BLaER1 (cell line): ENCODE measurements around the gene DNAJB13.

Source experiments
- H3K27ac ChIP-seq: shearing (Covaris generic); formaldehyde crosslinking; 2 replicates; pipeline ENCODE4 v1.8.1; 2022
- H3K27me3 ChIP-seq: shearing (Covaris generic); formaldehyde crosslinking; 2 replicates; pipeline ENCODE4 v1.8.1; 2022
- H3K36me3 ChIP-seq: shearing (Covaris generic); formaldehyde crosslinking; 2 replicates; pipeline ENCODE4 v1.8.1; 2022
- H3K4me1 ChIP-seq: shearing (Covaris generic); formaldehyde crosslinking; 2 replicates; pipeline ENCODE4 v1.8.1; 2022
- H3K4me2 ChIP-seq: shearing (Covaris generic); formaldehyde crosslinking; 2 replicates; pipeline ENCODE4 v1.8.1; 2022
- H3K4me3 ChIP-seq: shearing (Covaris generic); formaldehyde crosslinking; 2 replicates; pipeline ENCODE4 v1.8.1; 2022
- H3K9ac ChIP-seq: shearing (Covaris generic); formaldehyde crosslinking; 2 replicates; pipeline ENCODE4 v1.8.1; 2022
- H3K9me3 ChIP-seq: shearing (Covaris generic); formaldehyde crosslinking; 2 replicates; pipeline ENCODE4 v1.8.1; 2022
- H4K20me1 ChIP-seq: shearing (Covaris generic); formaldehyde crosslinking; 2 replicates; pipeline ENCODE4 v1.8.1; 2022
- Cebpa-rat ChIP-seq: shearing (Covaris generic); IDR thresholded peaks from 2 replicates; pipeline ENCODE4 v1.8.1; 2022

DNAJB13 gene

GRCh38 chr11:73974604-73975478 lies 24.0 kb downstream of the DNAJB13 start:
- no peak for TF ChIP-seq Cebpa-rat
- Histone ChIP-seq H3K4me3 (no peak overlapping the region), H3K9me3 (no peaks in the 10 kb centered on the region), H3K9ac (no peak overlapping the region), H3K4me2 (peak overlapping the region; percentile 61), H3K4me1 (peaks cover 54% of the 10 kb centered on the region), H3K27ac (no peak overlapping the region), H3K36me3 (peaks cover 80% of the 10 kb centered on the region), H3K27me3 (no peaks in the 10 kb centered on the region), H4K20me1 (peaks cover 38% of the 10 kb centered on the region)

- H3K27me3 ChIP-seq: no peaks in the 10 kb centered on the region
- H3K36me3 ChIP-seq: peaks cover 82% of the 10 kb centered on the region
- H3K4me3 ChIP-seq: no peak overlapping the region
- peaks cover 38% of the 10 kb centered on the region for H4K20me1 ChIP-seq
- H3K27ac ChIP-seq: no peak overlapping the region
- TF ChIP-seq Cebpa-rat: no peak
- no peak overlapping the region for H3K9ac ChIP-seq
- peak overlapping the region; percentile 61; the same call in 1 of the 2 replicates for H3K4me2 ChIP-seq
- H3K4me1 ChIP-seq: peaks cover 60% of the 10 kb centered on the region
- no peaks in the 10 kb centered on the region for H3K9me3 ChIP-seq
Measured at GRCh38 chr11:73975479-73975757, 24.6 kb downstream of the DNAJB13 start.

GRCh38 chr11:73976451-73977151 lies 25.8 kb downstream of the DNAJB13 start:
- Histone ChIP-seq H3K9me3 (no peaks in the 10 kb centered on the region), H4K20me1 (peaks cover 38% of the 10 kb centered on the region), H3K27me3 (no peaks in the 10 kb centered on the region), H3K27ac (no peak overlapping the region), H3K9ac (no peak overlapping the region), H3K4me3 (no peak overlapping the region), H3K4me1 (peaks cover 72% of the 10 kb centered on the region), H3K36me3 (peaks cover 89% of the 10 kb centered on the region), H3K4me2 (no peak overlapping the region)
- TF ChIP-seq Cebpa-rat: no peak

GRCh38 chr11:73977856-73978519 lies 27.2 kb downstream of the DNAJB13 start:
- peaks cover 75% of the 10 kb centered on the region for H3K36me3 ChIP-seq
- no peak for TF ChIP-seq Cebpa-rat
- H3K27ac ChIP-seq: no peak overlapping the region
- H3K9ac ChIP-seq: no peak overlapping the region
- no peaks in the 10 kb centered on the region for H3K27me3 ChIP-seq
- peaks cover 38% of the 10 kb centered on the region for H4K20me1 ChIP-seq
- no peak overlapping the region; the same call in 1 of the 2 replicates for H3K4me2 ChIP-seq
- peaks cover 73% of the 10 kb centered on the region for H3K4me1 ChIP-seq
- H3K4me3 ChIP-seq: no peak overlapping the region
- H3K9me3 ChIP-seq: no peaks in the 10 kb centered on the region

- peaks cover 33% of the 10 kb centered on the region for H4K20me1 ChIP-seq
- no peaks in the 10 kb centered on the region for H3K9me3 ChIP-seq
- no peak overlapping the region for H3K9ac ChIP-seq
- peaks cover 71% of the 10 kb centered on the region for H3K4me1 ChIP-seq
- H3K4me3 ChIP-seq: no peak overlapping the region
- peak overlapping the region; percentile 96 for H3K4me2 ChIP-seq
- no peak overlapping the region for H3K27ac ChIP-seq
- H3K27me3 ChIP-seq: no peaks in the 10 kb centered on the region
- peaks cover 70% of the 10 kb centered on the region for H3K36me3 ChIP-seq
- TF ChIP-seq Cebpa-rat: no peak
Measured at GRCh38 chr11:73978576-73979086, 27.8 kb downstream of the DNAJB13 start.

GRCh38 chr11:73980001-73980961 lies 29.5 kb downstream of the DNAJB13 start:
- peak overlapping the region; percentile 87; the same call in 1 of the 2 replicates for H3K9ac ChIP-seq
- peak overlapping the region; percentile 96 for H3K4me2 ChIP-seq
- H4K20me1 ChIP-seq: peaks cover 16% of the 10 kb centered on the region
- H3K9me3 ChIP-seq: no peaks in the 10 kb centered on the region
- peak overlapping the region; percentile 75 for H3K4me3 ChIP-seq
- peak overlapping the region; percentile 89 for H3K27ac ChIP-seq
- no peaks in the 10 kb centered on the region for H3K27me3 ChIP-seq
- H3K36me3 ChIP-seq: peaks cover 54% of the 10 kb centered on the region
- peaks cover 66% of the 10 kb centered on the region for H3K4me1 ChIP-seq
- no peak for TF ChIP-seq Cebpa-rat

GRCh38 chr11:73981051-73981805 lies 30.4 kb downstream of the DNAJB13 start:
- H3K27ac ChIP-seq: peak overlapping the region; percentile 89
- peaks cover 44% of the 10 kb centered on the region for H3K36me3 ChIP-seq
- peaks cover 59% of the 10 kb centered on the region for H3K4me1 ChIP-seq
- H3K4me2 ChIP-seq: peak overlapping the region; percentile 96
- no peak for TF ChIP-seq Cebpa-rat
- no peaks in the 10 kb centered on the region for H3K27me3 ChIP-seq
- peak overlapping the region; percentile 87 for H3K9ac ChIP-seq
- no peaks in the 10 kb centered on the region for H3K9me3 ChIP-seq
- H4K20me1 ChIP-seq: 0 out of 2 replicates have a peak, but pooled peaks cover 8% of the 10 kb centered on the region
- H3K4me3 ChIP-seq: peak overlapping the region; percentile 75

- Histone ChIP-seq H3K4me1 (peaks cover 57% of the 10 kb centered on the region), H3K27ac (peak within 1 kb of the TSS; percentile 89), H3K36me3 (peaks cover 31% of the 10 kb centered on the region), H3K27me3 (no peaks in the 10 kb centered on the region), H3K4me3 (peak within 1 kb of the TSS; percentile 75), H4K20me1 (no peaks in the 10 kb centered on the region), H3K9ac (peak within 1 kb of the TSS; percentile 87), H3K4me2 (peak within 1 kb of the TSS; percentile 96), H3K9me3 (no peaks in the 10 kb centered on the region)
- no peak for TF ChIP-seq Cebpa-rat
Measured at GRCh38 chr11:73982595-73982989, 31.8 kb downstream of the DNAJB13 start, which contains the start of gene UCP2. TSS of gene UCP2 (minus strand) at chr11:73982843. CDS start at chr11:73978378, 4,465 bp downstream.
